GM23248 (cell line): Measurements from ENCODE around the gene VWA1. TPM values are rescaled to one million over a fixed set of nuclear protein-coding genes. Genes with fewer than 3 reads are reported as not detected.

Source experiments
- DNase-seq: peaks from one replicate; pipeline ENCODE4 v3.0.0-alpha.2; 2015
- H2AFZ ChIP-seq: fragments of 200-600 bp; sonication (generic); 2 replicates; pipeline ENCODE4 v1.6.1; 2016; ENCODE audit warnings: antibody characterized with exemption
- H3F3A ChIP-seq: fragments of 200-600 bp; sonication (generic); 2 replicates; pipeline ENCODE4 v1.6.1; 2016; ENCODE audit warnings: mild to moderate bottlenecking, antibody characterized with exemption, mixed run types; ENCODE audit not compliant: insufficient read depth
- H3K27ac ChIP-seq: fragments of 200-600 bp; sonication (generic); 2 replicates; pipeline ENCODE4 v1.5.1; 2016; ENCODE audit warnings: mild to moderate bottlenecking
- H3K27me3 ChIP-seq: fragments of 200-600 bp; sonication (generic); replicated peaks from 2 replicates; pipeline ENCODE4 v1.6.1; 2016; ENCODE audit warnings: mild to moderate bottlenecking; ENCODE audit not compliant: insufficient read depth
- H3K36me3 ChIP-seq: fragments of 200-600 bp; sonication (generic); 2 replicates; pipeline ENCODE4 v1.6.1; 2016; ENCODE audit warnings: low read depth, mild to moderate bottlenecking
- H3K4me1 ChIP-seq: fragments of 200-600 bp; sonication (generic); 2 replicates; pipeline ENCODE4 v1.6.1; 2016; ENCODE audit warnings: mild to moderate bottlenecking; ENCODE audit not compliant: insufficient read depth
- H3K4me2 ChIP-seq: fragments of 200-600 bp; sonication (generic); one replicate; pipeline ENCODE4 v1.6.1; 2016; ENCODE audit warnings: mild to moderate bottlenecking; ENCODE audit not compliant: unreplicated experiment
- H3K4me3 ChIP-seq: fragments of 200-600 bp; sonication (generic); 2 replicates; pipeline ENCODE4 v1.5.1; 2016; ENCODE audit warnings: mild to moderate bottlenecking
- H3K79me2 ChIP-seq: fragments of 200-600 bp; sonication (generic); 2 replicates; pipeline ENCODE4 v1.6.1; 2016; ENCODE audit warnings: mild to moderate bottlenecking; ENCODE audit not compliant: insufficient read depth
- H3K9ac ChIP-seq: fragments of 200-600 bp; sonication (generic); 2 replicates; pipeline ENCODE4 v1.6.1; 2016; ENCODE audit warnings: mild to moderate bottlenecking
- H3K9me2 ChIP-seq: fragments of 200-600 bp; sonication (generic); 2 replicates; pipeline ENCODE4 v1.6.1; 2016; ENCODE audit warnings: mixed run types, mild to moderate bottlenecking, moderate library complexity; ENCODE audit not compliant: insufficient read depth
- H3K9me3 ChIP-seq: fragments of 200-600 bp; sonication (generic); one replicate; pipeline ENCODE4 v1.6.1; 2017; ENCODE audit warnings: low read depth
- H4K20me1 ChIP-seq: fragments of 200-600 bp; sonication (generic); 2 replicates; pipeline ENCODE4 v1.6.0; 2016; ENCODE audit not compliant: insufficient read depth
- EZH2 ChIP-seq: fragments of 200-600 bp; sonication (generic); IDR thresholded peaks from 2 replicates; pipeline ENCODE4 v1.6.1; 2018; ENCODE audit warnings: antibody characterized with exemption, mild to moderate bottlenecking; ENCODE audit not compliant: insufficient read depth, poor library complexity, severe bottlenecking
- EZH2phosphoT487 ChIP-seq: fragments of 200-600 bp; sonication (generic); IDR thresholded peaks from 2 replicates; pipeline ENCODE4 v1.6.1; 2018; ENCODE audit warnings: antibody characterized with exemption, moderate library complexity, mild to moderate bottlenecking, low read depth; ENCODE audit not compliant: insufficient read depth
- WGBS, 2 experiments: methylation state at CpG; one replicate each; pipeline ENCODE4 v1.1.6; 2015 to 2017; ENCODE audit warnings: low lambda C conversion rate in 2 of 2, low coverage in 1 of 2; ENCODE audit errors: missing lambda C conversion rate in 2 of 2; 5-methylcytosine and 5-hydroxymethylcytosine counted together
- in situ Hi-C: fragments of 300-500 bp; cut with MboI; formaldehyde crosslinking; loops from 2 replicates; pipeline ENCODE4 v1.15.0; 2020
- polyA plus RNA-seq: library from polyadenylated mRNA; unstranded; fragments of >200 nt; fragmentation: Nextera tagmentation; extraction: Ambion mirVana; gene quantifications from 2 replicates; pipeline ENCODE4 v1.2.1, GENCODE V29; 2016
- total RNA-seq: library from RNA; depleted of rRNA; stranded (reverse); fragments of >200 nt; shearing (Covaris generic); gene quantifications from 2 replicates; pipeline ENCODE4 v1.2.3, GENCODE V29; 2014

Gene VWA1
- total and polyA plus RNA-seq, 2 experiments from 2014 or later = 1.3 to 1.4 TPM

GRCh38 chr1:1390675-1391074, 44.8 kb upstream of the VWA1 start:
- H3K4me2 ChIP-seq = no peak overlapping the region
- peaks cover 81% of the 10 kb centered on the region for H3K36me3 ChIP-seq
- H3K79me2 ChIP-seq = peaks cover 89% of the 10 kb centered on the region

GRCh38 chr1:1391225-1391624, 44.3 kb upstream of the VWA1 start:
- H3K9ac ChIP-seq = no peak overlapping the region
- peaks cover 78% of the 10 kb centered on the region for H3K36me3 ChIP-seq
- H3F3A ChIP-seq = no peaks in the 10 kb centered on the region
- DNase-seq = no peak
- no peak overlapping the region for H3K27ac ChIP-seq
- no peaks in the 10 kb centered on the region for H3K9me3 ChIP-seq
- H3K4me3 ChIP-seq = no peak overlapping the region
- 83 to 87% methylated on average over 12 of the region's 12 CpGs for WGBS, 2 experiments
- no peak overlapping the region for H3K4me2 ChIP-seq
- in situ Hi-C loops = no loop called here
- H3K79me2 ChIP-seq = peaks cover 89% of the 10 kb centered on the region
- H3K9me2 ChIP-seq = no peaks in the 10 kb centered on the region
- H3K4me1 ChIP-seq = no peaks in the 10 kb centered on the region
- TF ChIP-seq EZH2 (no peak), EZH2phosphoT487 (no peak)
- no peak overlapping the region for H2AFZ ChIP-seq
- no peaks in the 10 kb centered on the region for H4K20me1 ChIP-seq
- no peaks in the 10 kb centered on the region for H3K27me3 ChIP-seq

More at GRCh38 chr1:1390675-1391074, 44.8 kb upstream of the VWA1 start:
- Histone ChIP-seq H3K4me1 (no peaks in the 10 kb centered on the region), H3K9me3 (no peaks in the 10 kb centered on the region), H3K9ac (no peak overlapping the region), H3F3A (no peaks in the 10 kb centered on the region), H3K9me2 (no peaks in the 10 kb centered on the region), H3K27ac (no peak overlapping the region), H3K4me3 (no peak overlapping the region), H3K27me3 (no peaks in the 10 kb centered on the region), H4K20me1 (no peaks in the 10 kb centered on the region), H2AFZ (no peak overlapping the region)
- in situ Hi-C loops = no loop called here
- DNase-seq = no peak
- no peak for TF ChIP-seq EZH2phosphoT487
- no peak for TF ChIP-seq EZH2
- 91 to 94% methylated on average over 12 of the region's 12 CpGs for WGBS, 2 experiments

GRCh38 chr1:1393014-1393413, 42.5 kb upstream of the VWA1 start:
- TF ChIP-seq EZH2 (no peak), EZH2phosphoT487 (no peak)
- H3K36me3 ChIP-seq = peaks cover 71% of the 10 kb centered on the region
- peaks cover 4% of the 10 kb centered on the region; the same call in 1 of the 2 replicates for H3K4me1 ChIP-seq
- WGBS, 2 experiments = 86 to 95% methylated on average over 4 of the region's 4 CpGs
- H3K4me3 ChIP-seq = no peak overlapping the region
- H3K27ac ChIP-seq = no peak overlapping the region
- in situ Hi-C loops = no loop called here
- H3K9me3 ChIP-seq = no peaks in the 10 kb centered on the region
- DNase-seq = no peak
- no peak overlapping the region for H2AFZ ChIP-seq
- no peaks in the 10 kb centered on the region for H3K27me3 ChIP-seq
- H3F3A ChIP-seq = peaks cover 8% of the 10 kb centered on the region; the same call in 1 of the 2 replicates
- H3K79me2 ChIP-seq = peaks cover 93% of the 10 kb centered on the region
- no peaks in the 10 kb centered on the region for H3K9me2 ChIP-seq
- no peaks in the 10 kb centered on the region for H4K20me1 ChIP-seq
- no peak overlapping the region for H3K4me2 ChIP-seq
- no peak overlapping the region for H3K9ac ChIP-seq

- peaks cover 95% of the 10 kb centered on the region for H3K79me2 ChIP-seq
These were observed 42.1 kb upstream of the VWA1 start for GRCh38 chr1:1393428-1393827.

More at GRCh38 chr1:1393428-1393827, 42.1 kb upstream of the VWA1 start:
- no peak for DNase-seq
- in situ Hi-C loops = no loop called here
- Histone ChIP-seq H3K4me2 (no peak overlapping the region), H3K36me3 (peaks cover 71% of the 10 kb centered on the region), H3K9ac (no peak overlapping the region), H2AFZ (no peak overlapping the region), H3K27ac (no peak overlapping the region), H3K4me1 (peaks cover 4% of the 10 kb centered on the region; the same call in 1 of the 2 replicates), H3K9me3 (no peaks in the 10 kb centered on the region), H3F3A (peaks cover 12% of the 10 kb centered on the region; the same call in 1 of the 2 replicates), H3K4me3 (no peak overlapping the region), H3K9me2 (no peaks in the 10 kb centered on the region), H3K27me3 (no peaks in the 10 kb centered on the region), H4K20me1 (no peaks in the 10 kb centered on the region)
- TF ChIP-seq EZH2 = no peak
- no peak for TF ChIP-seq EZH2phosphoT487
- WGBS, 2 experiments = 96 to 97% methylated on average over 10 to 11 of the region's 11 CpGs
